ENCODE results near the gene PDE9A. TPM values are rescaled to one million over a fixed set of nuclear protein-coding genes. Genes with fewer than 3 reads are reported as not detected.

The PDE9A gene
- polyA plus RNA-seq, 2 of the 4 experiments (the other 2 are of a cell fraction), result 1.3 to 3.1 TPM

DNA sequence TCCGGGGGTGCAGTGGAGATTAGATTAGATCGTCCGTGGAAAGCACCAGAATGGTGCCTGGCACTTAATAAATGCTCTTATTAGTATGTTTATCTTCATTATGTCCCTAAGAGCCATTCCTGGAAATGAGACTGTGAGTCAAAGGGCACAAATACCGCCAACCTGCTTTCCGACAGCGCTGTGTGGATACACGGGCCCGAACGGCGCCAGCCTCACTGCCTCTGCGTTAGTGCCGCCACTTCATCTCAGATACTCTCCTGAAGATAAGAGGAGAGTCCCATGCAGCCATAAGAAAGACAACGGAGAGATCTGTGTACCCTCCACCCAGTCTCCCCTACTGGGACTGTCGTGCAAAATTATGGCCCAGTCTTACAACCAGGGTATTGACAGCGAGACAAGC lies 22.0 kb downstream of the PDE9A start:
- Histone ChIP-seq H3K9me3 (no peaks in the 10 kb centered on the region), H3K4me1 (no peaks in the 10 kb centered on the region), H3K4me3 (no peak overlapping the region), H3K4me2 (no peak overlapping the region), H3K27ac (no peak overlapping the region)
- CTCF ChIA-PET, result no interaction called here
- ATAC-seq, result no peak
- POLR2A ChIA-PET, result no interaction called here
- FAIRE-seq, result no peak
- DNase-seq (ENCODE audit: low read depth in 1 of 2, low spot score in 1 of 2), result no peak
- 80% methylated on average over 15 of the region's 15 CpGs for WGBS (ENCODE audit: missing lambda C conversion rate)
- no peak for TF ChIP-seq RCOR1 (IDR thresholded peaks at IDR 0.05; ENCODE audit: low read depth, low read length)
- TF ChIP-seq BHLHE40 (IDR thresholded peaks at IDR 0.05; ENCODE audit: low read depth, low read length), result no peak
- no peak for TF ChIP-seq CHD4 (IDR thresholded peaks at IDR 0.05; ENCODE audit: borderline replicate concordance)

DNA sequence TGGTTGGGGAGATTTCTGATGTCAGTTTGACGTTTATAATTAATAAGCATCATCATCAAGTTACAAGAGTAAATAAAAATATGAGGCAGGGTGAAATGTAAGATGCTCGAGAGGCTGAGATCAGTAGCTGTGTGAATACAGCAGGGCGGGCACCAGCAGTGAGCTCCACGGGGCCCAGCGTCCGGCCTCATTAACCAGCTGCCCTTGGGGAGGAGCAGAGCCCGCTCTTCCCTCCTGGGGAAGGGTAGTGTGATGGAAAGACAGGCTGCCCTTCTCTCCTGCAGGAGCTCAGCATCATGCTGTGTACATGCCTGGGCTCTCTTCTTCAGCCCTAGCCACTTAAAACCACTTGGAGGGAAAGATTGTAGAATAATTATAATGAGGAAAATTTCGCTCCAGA lies 23.4 kb downstream of the PDE9A start:
- 76% methylated on average over 7 of the region's 8 CpGs for WGBS (ENCODE audit: missing lambda C conversion rate)
- FAIRE-seq (no peak), ATAC-seq (no peak), DNase-seq (ENCODE audit: low read depth in 1 of 2, low spot score in 1 of 2) (no peak)
- H3K27ac ChIP-seq, result no peak overlapping the region
- H3K9me3 ChIP-seq, result no peaks in the 10 kb centered on the region
- no peak overlapping the region for H3K4me2 ChIP-seq
- POLR2A ChIA-PET, result no interaction called here
- TF ChIP-seq RARB (CRISPR knock-in tag; IDR thresholded peaks at IDR 0.05) (no peak), CHD2 (IDR thresholded peaks at IDR 0.05; ENCODE audit: low read length, partially characterized antibody) (no peak), ZFP36 (IDR thresholded peaks at IDR 0.05; ENCODE audit: borderline replicate concordance, partially characterized antibody) (no peak), TFCP2L1 (CRISPR knock-in tag; IDR thresholded peaks at IDR 0.05) (no peak), PHF8 (IDR thresholded peaks at IDR 0.05; ENCODE audit: borderline replicate concordance, low read depth) (no peak), HOXB13 (CRISPR knock-in tag; IDR thresholded peaks at IDR 0.05; ENCODE audit: low read depth) (no peak)
- TF ChIP-seq, protein P1, sequence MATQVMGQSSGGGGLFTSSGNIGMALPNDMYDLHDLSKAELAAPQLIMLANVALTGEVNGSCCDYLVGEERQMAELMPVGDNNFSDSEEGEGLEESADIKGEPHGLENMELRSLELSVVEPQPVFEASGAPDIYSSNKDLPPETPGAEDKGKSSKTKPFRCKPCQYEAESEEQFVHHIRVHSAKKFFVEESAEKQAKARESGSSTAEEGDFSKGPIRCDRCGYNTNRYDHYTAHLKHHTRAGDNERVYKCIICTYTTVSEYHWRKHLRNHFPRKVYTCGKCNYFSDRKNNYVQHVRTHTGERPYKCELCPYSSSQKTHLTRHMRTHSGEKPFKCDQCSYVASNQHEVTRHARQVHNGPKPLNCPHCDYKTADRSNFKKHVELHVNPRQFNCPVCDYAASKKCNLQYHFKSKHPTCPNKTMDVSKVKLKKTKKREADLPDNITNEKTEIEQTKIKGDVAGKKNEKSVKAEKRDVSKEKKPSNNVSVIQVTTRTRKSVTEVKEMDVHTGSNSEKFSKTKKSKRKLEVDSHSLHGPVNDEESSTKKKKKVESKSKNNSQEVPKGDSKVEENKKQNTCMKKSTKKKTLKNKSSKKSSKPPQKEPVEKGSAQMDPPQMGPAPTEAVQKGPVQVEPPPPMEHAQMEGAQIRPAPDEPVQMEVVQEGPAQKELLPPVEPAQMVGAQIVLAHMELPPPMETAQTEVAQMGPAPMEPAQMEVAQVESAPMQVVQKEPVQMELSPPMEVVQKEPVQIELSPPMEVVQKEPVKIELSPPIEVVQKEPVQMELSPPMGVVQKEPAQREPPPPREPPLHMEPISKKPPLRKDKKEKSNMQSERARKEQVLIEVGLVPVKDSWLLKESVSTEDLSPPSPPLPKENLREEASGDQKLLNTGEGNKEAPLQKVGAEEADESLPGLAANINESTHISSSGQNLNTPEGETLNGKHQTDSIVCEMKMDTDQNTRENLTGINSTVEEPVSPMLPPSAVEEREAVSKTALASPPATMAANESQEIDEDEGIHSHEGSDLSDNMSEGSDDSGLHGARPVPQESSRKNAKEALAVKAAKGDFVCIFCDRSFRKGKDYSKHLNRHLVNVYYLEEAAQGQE (IDR thresholded peaks at IDR 0.05), result no peak
- no peaks in the 10 kb centered on the region for H3K4me1 ChIP-seq
- CTCF ChIA-PET, result no interaction called here
- no peak overlapping the region for H3K4me3 ChIP-seq

DNA sequence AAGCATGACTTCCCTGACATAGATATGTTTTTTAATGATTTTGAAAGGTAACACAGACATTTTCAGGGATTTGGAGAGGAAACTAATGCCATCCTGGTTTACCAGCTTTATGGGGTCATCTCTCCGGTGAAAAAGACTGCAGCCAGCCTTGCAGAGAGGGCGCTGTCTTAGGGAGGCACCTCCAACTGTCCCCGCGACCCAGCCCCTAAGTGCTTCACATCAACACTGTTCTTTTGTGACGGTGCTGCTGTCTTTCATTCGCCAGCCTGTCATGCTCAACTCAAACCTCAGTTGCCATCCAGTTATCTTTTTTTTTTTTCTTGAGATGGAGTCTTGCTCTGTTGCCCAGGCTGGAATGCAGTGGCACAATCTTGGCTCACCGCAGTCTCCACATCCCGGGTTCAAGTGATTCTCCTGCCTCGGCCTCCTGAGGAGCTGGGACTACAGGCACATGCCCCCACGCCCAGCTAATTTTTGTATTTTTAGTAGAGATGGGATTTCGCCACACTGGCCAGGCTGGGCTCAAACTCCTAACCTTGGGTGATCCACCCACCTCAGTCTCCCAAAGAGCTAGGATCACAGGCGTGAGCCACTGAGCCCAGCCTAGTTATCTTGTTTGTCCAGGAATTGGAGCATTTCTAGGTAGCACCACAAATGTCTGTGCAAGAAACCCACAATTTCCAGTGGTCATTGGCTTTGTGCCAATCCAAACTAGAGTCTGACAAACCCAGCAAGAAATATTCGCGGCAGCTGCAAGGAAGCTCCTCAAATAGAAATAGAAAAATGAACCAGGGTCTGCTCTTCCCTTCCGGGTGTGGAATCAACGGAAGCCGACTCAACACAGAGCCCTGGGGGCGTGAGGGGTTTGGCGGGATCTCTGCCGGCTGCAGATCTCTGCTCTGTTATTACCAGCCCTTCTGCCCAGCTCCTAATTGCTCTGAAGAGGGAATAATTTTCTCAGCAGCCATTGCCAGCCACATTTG lies 24.2 kb downstream of the PDE9A start:
- Histone ChIP-seq H3K27ac (no peak overlapping the region), H3K4me2 (no peak overlapping the region), H3K4me1 (no peaks in the 10 kb centered on the region), H3K4me3 (no peak overlapping the region), H3K9me3 (no peaks in the 10 kb centered on the region)
- DNase-seq (ENCODE audit: low read depth in 1 of 2, low spot score in 1 of 2), result no peak
- ChIA-PET CTCF (interaction anchor here (0.9 kb wide), 1 partner anchor 11 kb away, joined by 3 read pairs; no protein-coding TSS in a partner anchor), POLR2A (no interaction called here)
- 75% methylated on average over 20 of the region's 20 CpGs for WGBS (ENCODE audit: missing lambda C conversion rate)
- no peak for FAIRE-seq
- ATAC-seq, result no peak
- no peak for TF ChIP-seq NR3C1 (IDR thresholded peaks at IDR 0.05)
- no peak for TF ChIP-seq NPAS2 (CRISPR knock-in tag; IDR thresholded peaks at IDR 0.05; ENCODE audit: borderline replicate concordance)
- TF ChIP-seq, protein P2, sequence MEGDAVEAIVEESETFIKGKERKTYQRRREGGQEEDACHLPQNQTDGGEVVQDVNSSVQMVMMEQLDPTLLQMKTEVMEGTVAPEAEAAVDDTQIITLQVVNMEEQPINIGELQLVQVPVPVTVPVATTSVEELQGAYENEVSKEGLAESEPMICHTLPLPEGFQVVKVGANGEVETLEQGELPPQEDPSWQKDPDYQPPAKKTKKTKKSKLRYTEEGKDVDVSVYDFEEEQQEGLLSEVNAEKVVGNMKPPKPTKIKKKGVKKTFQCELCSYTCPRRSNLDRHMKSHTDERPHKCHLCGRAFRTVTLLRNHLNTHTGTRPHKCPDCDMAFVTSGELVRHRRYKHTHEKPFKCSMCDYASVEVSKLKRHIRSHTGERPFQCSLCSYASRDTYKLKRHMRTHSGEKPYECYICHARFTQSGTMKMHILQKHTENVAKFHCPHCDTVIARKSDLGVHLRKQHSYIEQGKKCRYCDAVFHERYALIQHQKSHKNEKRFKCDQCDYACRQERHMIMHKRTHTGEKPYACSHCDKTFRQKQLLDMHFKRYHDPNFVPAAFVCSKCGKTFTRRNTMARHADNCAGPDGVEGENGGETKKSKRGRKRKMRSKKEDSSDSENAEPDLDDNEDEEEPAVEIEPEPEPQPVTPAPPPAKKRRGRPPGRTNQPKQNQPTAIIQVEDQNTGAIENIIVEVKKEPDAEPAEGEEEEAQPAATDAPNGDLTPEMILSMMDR (IDR thresholded peaks at IDR 0.05), result no peak
- TF ChIP-seq HDAC2 (IDR thresholded peaks at IDR 0.05), result no peak
- TF ChIP-seq, protein P3, sequence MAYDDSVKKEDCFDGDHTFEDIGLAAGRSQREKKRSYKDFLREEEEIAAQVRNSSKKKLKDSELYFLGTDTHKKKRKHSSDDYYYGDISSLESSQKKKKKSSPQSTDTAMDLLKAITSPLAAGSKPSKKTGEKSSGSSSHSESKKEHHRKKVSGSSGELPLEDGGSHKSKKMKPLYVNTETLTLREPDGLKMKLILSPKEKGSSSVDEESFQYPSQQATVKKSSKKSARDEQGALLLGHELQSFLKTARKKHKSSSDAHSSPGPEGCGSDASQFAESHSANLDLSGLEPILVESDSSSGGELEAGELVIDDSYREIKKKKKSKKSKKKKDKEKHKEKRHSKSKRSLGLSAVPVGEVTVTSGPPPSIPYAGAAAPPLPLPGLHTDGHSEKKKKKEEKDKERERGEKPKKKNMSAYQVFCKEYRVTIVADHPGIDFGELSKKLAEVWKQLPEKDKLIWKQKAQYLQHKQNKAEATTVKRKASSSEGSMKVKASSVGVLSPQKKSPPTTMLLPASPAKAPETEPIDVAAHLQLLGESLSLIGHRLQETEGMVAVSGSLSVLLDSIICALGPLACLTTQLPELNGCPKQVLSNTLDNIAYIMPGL (CRISPR knock-in tag; IDR thresholded peaks at IDR 0.05; ENCODE audit: borderline replicate concordance), result no peak
- TF ChIP-seq SREBF2 (IDR thresholded peaks at IDR 0.05), result no peak
- no peak for TF ChIP-seq FOXS1 (CRISPR knock-in tag; IDR thresholded peaks at IDR 0.05)
- TF ChIP-seq POLR2AphosphoS2 (conservative IDR thresholded peaks at IDR 0.05; ENCODE audit: low read length), result no peak
- no peak for TF ChIP-seq RARB (CRISPR knock-in tag; IDR thresholded peaks at IDR 0.05)
- no peak for TF ChIP-seq FOSB (CRISPR knock-in tag; IDR thresholded peaks at IDR 0.05)
- no peak for TF ChIP-seq MAX (IDR thresholded peaks at IDR 0.05)
- TF ChIP-seq ZC3H11A (IDR thresholded peaks at IDR 0.05), result no peak
- no peak for TF ChIP-seq CEBPB (IDR thresholded peaks at IDR 0.05)
- TF ChIP-seq USF2 (IDR thresholded peaks at IDR 0.05), result no peak
- TF ChIP-seq CHD2 (IDR thresholded peaks at IDR 0.05; ENCODE audit: low read length, partially characterized antibody), result no peak
- TF ChIP-seq, protein P4, sequence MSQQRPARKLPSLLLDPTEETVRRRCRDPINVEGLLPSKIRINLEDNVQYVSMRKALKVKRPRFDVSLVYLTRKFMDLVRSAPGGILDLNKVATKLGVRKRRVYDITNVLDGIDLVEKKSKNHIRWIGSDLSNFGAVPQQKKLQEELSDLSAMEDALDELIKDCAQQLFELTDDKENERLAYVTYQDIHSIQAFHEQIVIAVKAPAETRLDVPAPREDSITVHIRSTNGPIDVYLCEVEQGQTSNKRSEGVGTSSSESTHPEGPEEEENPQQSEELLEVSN (IDR thresholded peaks at IDR 0.05; ENCODE audit: borderline replicate concordance, low read depth), result no peak

Data from A549 (cell line).